HG02870 (cell line): Measurements from ENCODE around the gene PACS1.
"Not testable (repeated sequence)": the region's sequence is repeated elsewhere in the genome, so short reads cannot be mapped to it uniquely, and the experiment has no call there.

Experiments used
- ATAC-seq: cut with Tn5 transposase; IDR thresholded peaks from one replicate; pipeline ENCODE4 v1.9.1; 2021; ENCODE audit warnings: mild to moderate bottlenecking, moderate library complexity; ENCODE audit not compliant: unreplicated experiment

The PACS1 gene

DNA sequence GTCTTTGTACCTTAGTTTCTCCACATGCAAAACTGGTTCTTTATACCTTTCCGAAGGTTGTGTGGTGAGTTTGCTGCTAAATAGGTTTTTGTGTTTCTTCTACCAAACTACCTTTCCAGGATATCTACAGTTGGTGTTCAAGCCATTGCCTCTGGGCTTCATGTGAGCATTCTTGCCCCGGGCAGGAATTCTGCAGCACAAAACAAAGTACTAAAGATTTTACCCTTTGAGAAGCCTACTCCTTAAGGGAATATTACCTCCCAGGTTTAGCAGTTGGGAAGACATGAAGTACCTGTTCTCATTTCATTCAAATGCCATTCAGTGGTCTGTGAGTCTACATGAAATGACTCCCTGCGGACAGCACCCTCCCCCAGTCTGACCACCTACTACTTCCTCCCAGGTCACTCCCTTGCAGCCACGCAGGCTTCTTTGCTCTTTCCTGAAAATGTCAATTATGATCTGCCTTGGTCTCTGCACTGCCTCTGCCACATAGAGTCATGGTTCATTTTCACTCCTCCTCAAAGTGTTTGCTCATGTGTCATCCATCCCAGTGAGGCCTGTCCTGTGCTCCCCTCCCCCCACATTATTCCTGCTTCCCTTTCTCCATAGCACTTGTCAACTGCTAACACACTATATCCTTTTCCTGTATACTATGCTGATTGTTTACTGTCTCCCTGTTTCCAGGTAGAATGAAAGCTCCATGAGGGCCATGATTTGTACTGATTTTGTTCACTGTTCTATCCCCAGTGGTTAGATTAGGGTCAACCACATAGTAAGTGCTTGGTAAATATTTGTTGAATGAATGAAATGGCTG is 36.9 kb downstream of the PACS1 start:
- no peak for ATAC-seq

GRCh38 chr11:66107600-66108510 is 37.8 kb downstream of the PACS1 start:
- ATAC-seq, result no peak

GRCh38 chr11:66109294-66109693 is 39.2 kb downstream of the PACS1 start:
- no peak for ATAC-seq

- no peak for ATAC-seq
Observed at GRCh38 chr11:66111158-66111557, 41.1 kb downstream of the PACS1 start.

- ATAC-seq, result no peak
Observed at GRCh38 chr11:66112041-66112491, 42.0 kb downstream of the PACS1 start.

DNA sequence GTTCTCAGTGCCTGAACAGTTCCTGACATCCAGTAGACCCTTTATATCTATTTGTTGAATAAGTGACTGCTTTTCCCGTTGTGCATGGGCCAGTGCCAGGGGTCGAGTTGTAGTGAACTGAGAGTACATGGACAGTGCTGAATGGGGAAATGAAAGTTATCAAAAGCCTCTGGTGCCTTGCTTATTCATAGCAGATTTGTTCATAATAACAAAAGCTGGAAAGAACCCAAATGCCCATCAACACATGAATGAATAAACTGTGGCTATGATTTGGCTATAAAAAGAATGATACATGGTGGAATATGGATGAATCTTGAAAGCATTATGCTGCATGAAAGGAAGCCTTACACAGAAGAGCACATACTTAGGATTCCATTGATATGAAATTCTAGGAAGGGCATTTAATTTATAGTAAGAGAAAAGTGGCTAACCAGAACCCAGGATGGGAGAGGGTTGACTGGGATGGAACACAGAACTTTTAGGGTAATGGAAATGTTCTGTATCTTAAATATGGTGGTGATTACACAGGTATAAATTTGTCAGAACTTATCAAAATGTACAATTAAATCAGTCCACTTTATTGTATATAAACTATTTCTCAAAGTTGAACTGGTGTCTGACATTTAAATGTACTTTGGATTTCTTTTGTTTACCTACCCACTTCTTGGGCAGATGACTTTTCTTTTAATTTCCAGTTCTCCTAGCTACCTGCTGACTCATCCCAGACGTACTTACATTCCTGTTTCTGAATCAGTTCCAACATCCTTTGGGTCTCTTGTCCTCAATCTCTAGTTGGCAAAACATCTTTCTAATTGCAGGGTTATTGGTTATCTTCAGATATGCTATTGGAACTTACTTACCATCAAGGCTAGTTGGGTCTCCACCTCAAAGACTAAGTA is 42.8 kb downstream of the PACS1 start:
- ATAC-seq, result no peak

DNA sequence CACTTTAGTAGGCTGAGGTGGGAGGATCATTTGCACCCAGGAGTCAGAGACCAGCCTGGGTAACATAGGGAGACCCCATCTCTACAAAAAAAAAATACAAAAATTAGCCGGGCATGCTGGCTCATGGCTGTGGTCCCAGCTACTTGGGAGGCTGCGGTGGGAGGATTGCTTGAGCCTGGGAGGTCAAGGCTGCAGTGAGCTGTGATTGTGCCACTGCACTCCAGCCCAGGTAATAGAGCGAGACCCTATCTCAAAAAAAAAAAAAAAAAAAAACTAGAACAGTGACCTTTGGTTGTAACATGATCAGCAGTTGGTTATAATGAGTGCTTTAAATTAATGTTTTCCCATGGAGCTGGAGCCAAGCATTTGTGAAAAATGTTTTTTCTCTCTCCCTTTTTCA is 44.9 kb downstream of the PACS1 start:
- not testable (repeated sequence) for ATAC-seq

DNA sequence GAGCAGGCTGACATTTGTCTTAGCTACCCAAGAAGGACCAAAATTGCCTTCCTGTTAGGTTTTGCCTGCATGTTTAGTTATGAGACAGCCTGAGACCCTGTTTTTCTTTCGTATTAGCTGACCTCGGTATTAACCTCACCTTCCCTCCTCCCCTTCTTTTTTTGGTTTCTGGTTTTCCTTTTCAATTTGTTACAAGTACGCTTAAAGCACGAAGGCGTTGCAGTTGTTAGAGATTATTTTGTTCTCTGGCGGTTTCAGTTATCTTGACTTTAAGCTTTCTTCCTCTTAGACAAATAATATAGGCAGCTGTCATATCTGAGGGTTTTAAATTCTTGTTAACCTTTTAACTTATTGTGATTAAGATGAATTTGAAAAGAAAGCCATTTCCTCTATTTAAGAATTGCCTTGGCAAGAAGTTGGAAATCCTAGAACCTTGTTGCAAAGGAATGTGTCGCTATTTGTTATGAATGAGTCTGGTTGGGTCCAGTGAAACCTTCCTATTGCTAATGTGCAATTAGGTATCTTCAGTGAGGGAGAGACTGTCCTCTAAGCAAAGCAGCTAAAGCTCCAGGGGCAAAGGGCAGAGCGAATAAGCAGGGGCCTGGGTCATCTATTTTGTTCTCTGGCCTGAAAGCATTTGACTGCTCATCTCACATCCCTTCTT is 45.7 kb downstream of the PACS1 start:
- peak; percentile 60 for ATAC-seq

DNA sequence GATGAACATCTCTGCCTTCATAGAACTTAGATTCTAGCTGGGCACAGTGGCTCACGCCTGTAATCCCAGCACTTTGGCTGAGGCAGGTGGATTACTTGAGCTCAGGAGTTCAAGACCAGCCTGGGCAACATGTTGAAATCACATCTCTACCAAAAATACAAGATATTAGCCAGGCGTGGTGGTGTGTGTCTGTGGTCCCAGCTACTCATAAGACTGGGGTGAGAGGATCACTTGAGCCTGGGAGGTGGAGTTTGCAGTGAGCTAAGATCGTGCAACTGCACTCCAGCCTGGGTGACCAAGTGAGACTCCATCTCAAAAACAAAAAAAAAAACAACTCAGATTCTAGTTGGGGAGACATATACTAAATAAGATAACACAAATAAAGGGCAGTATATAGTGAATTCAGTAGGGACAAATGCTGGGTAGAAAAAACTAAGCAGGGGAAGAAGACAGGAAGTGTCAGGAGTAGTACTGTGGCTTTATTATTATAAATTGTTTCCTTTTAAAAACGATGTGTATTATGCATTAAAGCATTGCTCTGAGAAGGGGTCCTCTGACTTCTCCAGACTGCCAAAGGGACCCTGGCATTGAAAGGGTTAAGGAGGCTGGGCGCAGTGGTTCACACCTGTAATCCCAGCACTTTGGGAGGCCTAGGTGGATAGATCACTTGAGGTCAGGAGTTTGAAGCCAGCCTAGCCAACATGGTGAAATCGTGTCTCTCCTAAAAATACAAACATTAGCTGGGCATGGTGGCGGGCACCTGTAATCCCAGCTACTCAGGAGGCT is 46.7 kb downstream of the PACS1 start:
- no peak for ATAC-seq

DNA sequence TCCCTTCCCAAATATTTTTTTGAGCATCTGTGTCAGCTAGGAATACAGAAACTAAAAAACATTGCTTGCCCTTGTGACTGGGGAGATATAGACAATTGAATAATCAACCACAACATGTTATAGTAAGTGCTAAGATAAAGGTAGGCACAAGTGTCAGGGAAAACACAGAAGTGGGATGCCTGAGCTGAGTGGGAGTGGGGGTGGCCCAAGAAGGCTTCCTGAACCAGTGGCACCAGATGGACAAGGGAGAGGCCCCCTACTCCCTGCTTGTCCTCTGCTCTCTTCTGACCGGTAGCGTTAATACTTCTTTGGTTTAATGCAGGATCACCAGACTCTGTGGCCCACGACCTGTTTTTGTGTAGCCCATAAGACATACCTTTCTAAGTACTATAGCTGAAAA is 48.8 kb downstream of the PACS1 start:
- no peak for ATAC-seq

GRCh38 chr11:66119348-66120133 is 49.5 kb downstream of the PACS1 start:
- ATAC-seq, result no peak

DNA sequence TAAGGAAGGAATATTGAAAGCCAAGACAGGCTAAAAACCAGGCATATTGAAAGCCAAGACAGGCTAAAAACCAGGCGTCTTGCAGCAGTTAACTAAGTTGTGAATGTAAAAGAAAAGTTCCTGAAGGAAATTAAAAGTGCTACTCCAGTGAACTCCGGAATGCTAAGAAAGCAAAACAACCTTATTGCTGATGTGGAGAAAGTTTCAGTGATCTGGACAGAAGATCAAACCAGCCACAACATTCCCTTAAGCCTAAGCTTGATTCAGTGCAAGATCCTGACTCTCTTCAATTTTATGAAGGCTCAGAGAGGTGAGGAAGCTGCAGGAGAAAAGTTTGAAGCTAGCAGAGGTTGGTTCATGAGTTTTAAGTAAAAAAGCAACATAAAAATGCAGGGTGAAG is 51.4 kb downstream of the PACS1 start:
- ATAC-seq, result no peak

DNA sequence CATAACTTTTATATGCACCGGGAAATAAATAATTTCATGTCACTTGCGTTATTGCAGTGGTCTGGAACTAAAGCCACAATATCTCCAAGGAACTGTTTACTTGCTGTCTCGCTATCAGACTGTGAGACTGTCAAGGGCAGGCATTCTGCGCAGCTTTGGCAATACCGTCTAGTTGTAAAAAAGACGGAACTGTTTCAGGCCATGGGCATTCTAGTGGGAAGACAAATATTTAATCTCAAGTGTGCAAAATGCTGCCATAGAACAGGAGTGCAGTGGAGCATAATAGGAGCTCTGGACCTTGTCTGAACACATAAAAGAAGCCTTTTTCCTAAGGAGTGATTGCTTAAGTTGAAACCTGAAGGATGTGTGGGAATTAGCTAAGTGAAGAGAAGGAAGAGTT is 53.8 kb downstream of the PACS1 start:
- ATAC-seq, result no peak

GRCh38 chr11:66124564-66124963 is 54.5 kb downstream of the PACS1 start:
- ATAC-seq, result no peak

DNA sequence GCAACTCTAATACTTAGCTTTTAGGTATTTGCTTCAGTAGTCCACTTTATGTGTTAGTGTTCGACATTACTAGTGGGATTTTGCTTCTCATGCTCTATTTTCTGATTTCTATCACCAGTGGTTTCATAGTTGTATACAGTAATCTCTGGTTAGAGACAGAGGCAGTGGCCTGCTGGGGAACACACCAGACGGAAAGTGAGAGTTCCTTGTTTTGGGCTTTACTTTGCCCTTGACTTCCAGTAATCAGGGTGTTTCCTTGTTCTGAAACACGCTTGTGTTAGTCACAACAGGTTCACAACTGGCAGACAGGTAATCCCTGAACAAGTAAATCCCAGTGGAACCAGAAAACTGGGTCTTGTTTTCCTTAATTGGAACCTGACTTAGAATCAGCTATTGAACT is 56.0 kb downstream of the PACS1 start:
- ATAC-seq, result no peak

DNA sequence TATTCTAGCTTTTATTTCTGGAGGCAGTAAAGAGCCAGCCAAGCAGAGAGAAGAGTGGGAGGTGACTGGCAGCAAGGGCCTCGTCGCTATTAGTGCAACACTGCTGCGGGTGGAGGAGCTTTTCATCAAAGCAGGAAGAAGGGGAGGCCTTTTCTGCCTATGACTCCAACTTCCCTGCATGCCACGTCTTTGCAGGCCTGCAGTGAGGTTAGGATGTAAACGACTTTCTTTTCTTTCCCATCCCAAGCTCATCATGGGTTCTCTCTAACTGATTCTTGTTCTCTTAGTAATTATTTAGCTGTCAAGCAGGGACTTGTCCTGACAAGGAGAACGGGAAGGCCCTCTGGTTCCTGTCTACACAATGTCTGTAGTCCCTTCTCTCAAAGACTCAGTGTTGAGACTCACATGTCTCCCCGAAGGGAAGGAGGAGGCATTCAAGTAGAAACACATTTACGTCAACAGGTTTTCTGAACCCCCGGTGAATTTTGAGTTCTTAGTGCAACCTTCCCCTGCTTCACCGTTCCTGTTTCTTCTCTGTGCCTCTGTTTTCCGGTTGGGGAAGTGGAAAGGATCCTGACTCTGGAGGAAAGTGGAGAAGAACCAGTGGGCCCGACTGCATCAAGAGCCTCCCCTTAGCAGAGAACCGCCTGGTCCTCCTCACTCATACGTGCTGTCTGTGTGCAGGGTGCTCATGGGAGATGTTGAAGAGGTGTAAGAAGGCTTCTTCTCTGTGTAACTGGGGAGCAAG is 56.9 kb downstream of the PACS1 start:
- peak; percentile 50 for ATAC-seq

DNA sequence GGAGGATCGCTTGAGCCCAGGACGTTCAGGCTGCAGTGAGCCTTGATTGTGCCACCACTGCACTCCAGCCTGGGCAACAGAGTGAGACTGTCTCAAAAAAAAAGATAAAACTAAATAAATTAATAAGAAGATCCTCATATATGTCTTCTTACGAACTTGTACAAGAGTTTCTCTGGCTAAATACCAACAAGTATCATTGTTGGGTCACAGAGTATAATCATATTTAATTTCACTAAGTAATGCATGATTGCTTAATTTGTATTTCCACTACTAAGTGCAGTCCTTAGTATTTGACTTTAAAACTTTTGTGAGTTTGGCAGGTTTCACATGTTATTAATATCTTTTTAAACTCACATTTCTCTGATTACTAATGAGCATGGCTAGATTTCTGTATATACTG is 60.9 kb downstream of the PACS1 start:
- ATAC-seq, result no peak
